ENCODE measurements around the gene BCL11A. TPM values are rescaled to one million over a fixed set of nuclear protein-coding genes. Genes with fewer than 3 reads are reported as not detected.

BCL11A gene
- total RNA-seq, 1 experiment from 2014 or later, result 91.4 TPM

DNA sequence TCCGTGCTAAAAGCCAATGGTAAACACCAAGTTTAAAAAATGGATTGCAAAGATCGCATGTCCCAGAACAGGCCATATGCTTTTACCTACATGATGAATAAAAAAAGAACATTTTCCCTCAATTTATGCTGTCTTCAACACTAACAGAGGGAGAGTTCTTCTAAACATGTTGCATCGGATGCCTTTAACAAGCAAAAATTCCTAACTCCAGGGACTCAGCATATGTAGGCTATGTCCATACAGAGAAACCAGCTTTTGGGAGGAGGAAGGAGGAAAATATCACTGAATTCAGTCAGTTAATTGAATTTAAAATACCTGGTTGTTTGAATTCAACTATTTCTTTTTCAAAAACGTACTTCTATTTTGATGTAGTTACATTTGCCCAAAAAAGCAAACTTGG lies 28.6 kb downstream of the BCL11A start:
- no peak overlapping the region for H2AK5ac ChIP-seq (ENCODE audit: insufficient read length, low read length)
- H2BK20ac ChIP-seq (ENCODE audit: low read depth, low read length, poor library complexity, severe bottlenecking), result no peak overlapping the region
- no peak overlapping the region for H2BK120ac ChIP-seq (ENCODE audit: low read depth, low read length, poor library complexity, severe bottlenecking)
- no peak for TF ChIP-seq CTCF (conservative IDR thresholded peaks at IDR 0.05)
- no peak for DNase-seq
- H3K56ac ChIP-seq (ENCODE audit: insufficient read length, low read depth, low read length), result no peak overlapping the region
- Mint-ChIP-seq H3K9me3 (no peaks in the 10 kb centered on the region), H3K27ac (no peak overlapping the region), H3K4me3 (no peak overlapping the region), H3K36me3 (ENCODE audit: insufficient read depth in 1 of 3, low read depth in 3 of 3) (peaks cover 7 to 33% (median 21%) of the 10 kb centered on the region in 3 experiments), H3K27me3 (ENCODE audit: low read depth) (no peaks in the 10 kb centered on the region), H3K4me1 (peaks cover 86 to 89% of the 10 kb centered on the region in 2 experiments)
- H4K5ac ChIP-seq (ENCODE audit: insufficient read length, low read depth, low read length), result no peak overlapping the region
- no peak overlapping the region for H4K91ac ChIP-seq (ENCODE audit: insufficient read length, low read depth, low read length)
- no peak overlapping the region for H2AFZ ChIP-seq (ENCODE audit: low read length)
- no peak overlapping the region for H3K9ac ChIP-seq (ENCODE audit: extremely low read depth, insufficient read length, low read length)
- H3K27me3 ChIP-seq (ENCODE audit: insufficient read depth, low read length), result no peaks in the 10 kb centered on the region
- H4K8ac ChIP-seq (replicated peaks; ENCODE audit: insufficient read length, low read depth, low read length), result no peak overlapping the region
- peaks cover 6% of the 10 kb centered on the region; the same call in 1 of the 2 replicates for H3K79me2 ChIP-seq (ENCODE audit: insufficient read depth, low read length)
- no peak overlapping the region for H3K4me2 ChIP-seq (ENCODE audit: insufficient read depth, insufficient read length, low read length)
- H2BK15ac ChIP-seq (ENCODE audit: low read depth, low read length), result no peak overlapping the region
- no CpG with 5 or more reads among the region's 4 CpGs for WGBS (ENCODE audit: extremely low coverage, insufficient read length, low lambda C conversion rate)
- H3K4me1 ChIP-seq (ENCODE audit: insufficient read depth, low read length), result peaks cover 26% of the 10 kb centered on the region
- H3K23ac ChIP-seq (ENCODE audit: insufficient read length, low read depth, low read length), result no peak overlapping the region
- no peaks in the 10 kb centered on the region for H4K20me1 ChIP-seq (ENCODE audit: control insufficient read depth, insufficient read depth, insufficient read length)
- no peak overlapping the region for H2BK5ac ChIP-seq (ENCODE audit: insufficient read length, low read length)
- H3K18ac ChIP-seq (ENCODE audit: insufficient read length, low read depth, low read length), result no peak overlapping the region
- H3K9me3 ChIP-seq (ENCODE audit: control insufficient read depth, low read depth, low read length), result no peaks in the 10 kb centered on the region
- H3K79me1 ChIP-seq (ENCODE audit: insufficient read depth, low read depth, low read length, poor library complexity, severe bottlenecking), result no peaks in the 10 kb centered on the region
- no peak overlapping the region for H3T11ph ChIP-seq (ENCODE audit: low read length)
- no peak overlapping the region for H3K14ac ChIP-seq (ENCODE audit: insufficient read depth, low read length)
- H3K27ac ChIP-seq (ENCODE audit: insufficient read length, low read depth, low read length), result no peak overlapping the region
- no peak overlapping the region for H2BK12ac ChIP-seq (ENCODE audit: insufficient read length, low read depth, low read length)
- H3K4ac ChIP-seq (ENCODE audit: low read depth, low read length), result no peak overlapping the region
- H3K23me2 ChIP-seq (ENCODE audit: insufficient read length, low read depth, low read length, poor library complexity, severe bottlenecking), result no peaks in the 10 kb centered on the region
